Keratinocyte (primary cell): ENCODE measurements around the gene HEATR9. TPM values are rescaled to one million over a fixed set of nuclear protein-coding genes. Genes with fewer than 3 reads are reported as not detected.

ENCODE experiments used
- DNase-seq: peaks from one replicate; pipeline ENCODE4 v3.0.0-alpha.2; 2011; ENCODE audit warnings: low read depth, missing footprints, low spot score
- FAIRE-seq: peaks from 2 replicates; lab custom pipeline; 2011; peaks lifted over from hg19 to GRCh38; lab: Jason Lieb, UNC
- H2AFZ ChIP-seq: 2 replicates; pipeline ENCODE4 v1.6.0; 2012; ENCODE audit warnings: low read length, control low read depth, inconsistent platforms; ENCODE audit not compliant: control insufficient read depth
- H3K27ac ChIP-seq: 2 replicates; pipeline ENCODE4 v1.5.1; 2011; ENCODE audit warnings: low read length; ENCODE audit not compliant: control insufficient read depth, insufficient read depth
- H3K27me3 ChIP-seq: 3 replicates; pipeline ENCODE4 v1.6.0; 2011; ENCODE audit warnings: low read length; ENCODE audit not compliant: control insufficient read depth, insufficient read depth; ENCODE audit errors: extremely low read depth
- H3K36me3 ChIP-seq, 2 experiments: 2 replicates in 1 of 2; 3 replicates in 1 of 2; pipeline ENCODE4 v1.5.1; 2011; ENCODE audit warnings: low read length in 2 of 2, mild to moderate bottlenecking in 1 of 2; ENCODE audit not compliant: control insufficient read depth in 2 of 2, insufficient read depth in 2 of 2; ENCODE audit errors: extremely low read depth in 1 of 2
- H3K4me1 ChIP-seq: 3 replicates; pipeline ENCODE4 v1.5.1; 2011; ENCODE audit warnings: low read length; ENCODE audit not compliant: control insufficient read depth, insufficient read depth; ENCODE audit errors: extremely low read depth
- H3K4me2 ChIP-seq: 3 replicates; pipeline ENCODE4 v1.6.0; 2011; ENCODE audit warnings: low read depth, low read length; ENCODE audit not compliant: control insufficient read depth, insufficient read depth; ENCODE audit errors: extremely low read depth
- H3K4me3 ChIP-seq, 3 experiments: fragments of 200-600 bp in 1 of 3; sonication (generic) in 1 of 3; 2 replicates in 2 of 3; 3 replicates in 1 of 3; pipeline ENCODE4 v1.5.1; 2011 to 2016; ENCODE audit warnings: low read length in 3 of 3, mild to moderate bottlenecking in 3 of 3, control low read depth in 2 of 3, inconsistent platforms in 1 of 3, low read depth in 1 of 3, mixed read lengths in 1 of 3, mixed run types in 1 of 3, moderate library complexity in 1 of 3; ENCODE audit not compliant: control insufficient read depth in 2 of 3, insufficient read depth in 2 of 3; ENCODE audit errors: extremely low read depth in 1 of 3
- H3K79me2 ChIP-seq: 2 replicates; pipeline ENCODE4 v1.6.0; 2012; ENCODE audit warnings: low read length; ENCODE audit not compliant: control insufficient read depth, insufficient read depth
- H3K9ac ChIP-seq: 3 replicates; pipeline ENCODE4 v1.6.0; 2011; ENCODE audit warnings: low read length; ENCODE audit not compliant: control insufficient read depth, insufficient read depth; ENCODE audit errors: extremely low read depth
- H3K9me1 ChIP-seq: 3 replicates; pipeline ENCODE4 v1.6.0; 2011; ENCODE audit warnings: low read length; ENCODE audit not compliant: control insufficient read depth, insufficient read depth; ENCODE audit errors: extremely low read depth
- H3K9me3 ChIP-seq: 2 replicates; pipeline ENCODE4 v1.5.1; 2012; ENCODE audit warnings: low read depth, low read length; ENCODE audit not compliant: control insufficient read depth
- H4K20me1 ChIP-seq: 3 replicates; pipeline ENCODE4 v1.6.0; 2011; ENCODE audit warnings: low read length; ENCODE audit not compliant: control insufficient read depth, insufficient read depth; ENCODE audit errors: extremely low read depth
- CTCF ChIP-seq, 3 experiments: IDR thresholded peaks in 1 of 3; conservative IDR thresholded peaks in 1 of 3; optimal IDR thresholded peaks in 1 of 3; 2 replicates in 2 of 3; 3 replicates in 1 of 3; pipeline versions ENCODE3 to v1.5.1; 2011; ENCODE audit warnings: low read length in 3 of 3, mild to moderate bottlenecking in 3 of 3, moderate library complexity in 2 of 3, control low read depth in 1 of 3, inconsistent platforms in 1 of 3; ENCODE audit not compliant: insufficient read depth in 2 of 3; ENCODE audit errors: extremely low read depth in 1 of 3
- EZH2 ChIP-seq: IDR thresholded peaks from one replicate; pipeline ENCODE4 v1.6.1; 2012; ENCODE audit warnings: inconsistent platforms, mild to moderate bottlenecking, low read length, moderate library complexity
- dilution Hi-C: fragments of 300-500 bp; cut with MboI; formaldehyde crosslinking; loops from one replicate; pipeline ENCODE4 v1.7.0; 2020; ENCODE audit warnings: low sequenced_read_pairs; ENCODE audit not compliant: extremely low pct_ligation_motif_present
- polyA plus RNA-seq, 5 experiments: library from polyadenylated mRNA; depleted of rRNA in 3 of 5; stranded (reverse) in 3 of 5; stranded (forward) in 1 of 5; unstranded in 1 of 5; fragments of >200 nt; gene quantifications; 1 replicate in 1 of 5; 2 replicates in 3 of 5; 3 replicates in 1 of 5; pipeline versions ENCODE4 v1.2.1 to v1.2.3, GENCODE V29; 2011 to 2012; ENCODE audit warnings: missing spikeins in 2 of 5, low read depth in 1 of 5, low replicate concordance in 1 of 5

The HEATR9 gene
- polyA plus RNA-seq, 1 donor (not counting 4 experiments of a cell fraction or from before 2014, with no cell fraction given): not detected

GRCh38 chr17:35867574-35867973, 1.1 kb downstream of the HEATR9 start:
- no peak for TF ChIP-seq CTCF (optimal IDR thresholded peaks at IDR 0.05 in 1 of 3, IDR thresholded peaks at IDR 0.05 in 1 of 3, conservative IDR thresholded peaks at IDR 0.05 in 1 of 3; ENCODE audit: extremely low read depth in 1 of 3, insufficient read depth in 2 of 3, low read length in 3 of 3)
- TF ChIP-seq EZH2: no peak
- Histone ChIP-seq H3K27me3 (no peaks in the 10 kb centered on the region), H3K27ac (no peak overlapping the region), H3K36me3 (no peaks in the 10 kb centered on the region), H3K9me1 (no peaks in the 10 kb centered on the region), H3K4me3 (no peak overlapping the region), H3K79me2 (no peaks in the 10 kb centered on the region), H3K4me1 (peaks cover 4% of the 10 kb centered on the region), H3K4me2 (no peak overlapping the region), H3K9ac (no peak overlapping the region), H3K9me3 (no peaks in the 10 kb centered on the region), H4K20me1 (no peaks in the 10 kb centered on the region), H2AFZ (no peak overlapping the region)
- no peak for FAIRE-seq
- DNase-seq: no peak
- dilution Hi-C loops: no loop called here

- Histone ChIP-seq H3K4me2 (no peak overlapping the region), H3K79me2 (no peaks in the 10 kb centered on the region), H3K9me1 (no peaks in the 10 kb centered on the region), H3K9me3 (no peaks in the 10 kb centered on the region), H4K20me1 (no peaks in the 10 kb centered on the region), H3K27me3 (no peaks in the 10 kb centered on the region), H3K9ac (no peak overlapping the region), H3K4me1 (peaks cover 4% of the 10 kb centered on the region), H3K36me3 (no peaks in the 10 kb centered on the region), H3K27ac (no peak overlapping the region), H2AFZ (no peak overlapping the region), H3K4me3 (no peak overlapping the region)
- TF ChIP-seq CTCF (optimal IDR thresholded peaks at IDR 0.05 in 1 of 3, IDR thresholded peaks at IDR 0.05 in 1 of 3, conservative IDR thresholded peaks at IDR 0.05 in 1 of 3; ENCODE audit: extremely low read depth in 1 of 3, insufficient read depth in 2 of 3, low read length in 3 of 3): no peak
- TF ChIP-seq EZH2: no peak
- FAIRE-seq (no peak), DNase-seq (no peak)
- dilution Hi-C loops: no loop called here
Measured at GRCh38 chr17:35866341-35866950, 2.2 kb downstream of the HEATR9 start.
